GM21367 (cell line): ENCODE data around the gene PFDN1.

Source experiments
- ATAC-seq: cut with Tn5 transposase; IDR thresholded peaks from one replicate; pipeline ENCODE4 v1.9.1; 2021; ENCODE audit not compliant: unreplicated experiment

PFDN1 gene

DNA sequence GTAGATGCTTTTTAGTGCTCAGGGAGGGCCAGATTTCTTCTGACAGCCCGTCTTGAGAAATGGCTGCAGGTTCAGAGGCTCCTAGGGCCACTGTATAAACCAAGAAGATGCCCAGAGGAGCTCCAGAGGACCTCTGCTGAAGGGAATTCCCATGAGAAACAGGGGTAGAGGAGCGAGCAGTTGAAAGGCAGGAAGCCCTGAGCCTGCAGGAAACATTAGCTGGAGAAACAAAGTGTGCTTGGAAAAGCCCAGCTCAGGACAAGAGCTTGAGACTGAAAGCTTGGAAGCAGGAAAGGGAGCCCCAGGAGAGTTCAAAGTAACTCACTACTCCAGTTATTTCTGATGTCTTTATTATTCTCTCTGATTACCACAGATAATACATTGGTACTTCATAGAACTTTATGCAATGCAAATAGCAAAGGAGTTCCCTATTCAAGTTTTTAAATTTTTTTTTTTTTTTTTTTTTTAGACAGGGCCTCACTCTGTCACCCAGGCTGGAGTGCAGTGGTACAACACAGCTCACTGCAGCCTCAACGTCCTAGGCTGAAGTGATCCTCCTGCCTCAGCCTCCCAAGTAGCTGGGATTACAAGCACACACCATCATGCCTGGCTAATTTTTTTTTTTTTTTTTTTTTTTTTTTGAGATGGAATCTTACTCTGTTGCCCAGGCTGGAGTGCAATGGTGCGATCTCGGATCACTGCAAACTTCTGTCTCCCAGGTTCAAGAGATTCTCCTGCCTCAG lies 27.0 kb upstream of the PFDN1 start:
- no peak for ATAC-seq

GRCh38 chr5:140328036-140328764 lies 25.3 kb upstream of the PFDN1 start:
- ATAC-seq = no peak

DNA sequence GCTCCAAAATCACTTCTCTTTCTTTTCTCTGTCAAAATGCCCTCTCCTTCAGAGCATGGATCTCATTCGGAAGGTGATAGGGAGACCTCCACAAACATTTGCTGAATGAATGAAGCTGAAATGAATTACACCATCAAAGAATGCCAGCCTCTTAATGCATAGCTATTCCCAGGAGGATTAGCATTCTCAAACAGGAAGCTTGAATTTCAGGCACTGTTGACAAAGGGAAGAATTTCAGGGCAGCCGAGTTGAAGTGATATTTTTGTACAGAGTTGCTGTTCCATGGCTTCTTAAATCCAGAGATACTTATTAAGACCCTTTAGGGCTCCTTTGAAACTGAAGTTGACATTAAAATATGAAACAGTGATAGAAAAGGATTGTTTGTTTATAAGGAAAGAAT lies 24.7 kb upstream of the PFDN1 start:
- no peak for ATAC-seq

DNA sequence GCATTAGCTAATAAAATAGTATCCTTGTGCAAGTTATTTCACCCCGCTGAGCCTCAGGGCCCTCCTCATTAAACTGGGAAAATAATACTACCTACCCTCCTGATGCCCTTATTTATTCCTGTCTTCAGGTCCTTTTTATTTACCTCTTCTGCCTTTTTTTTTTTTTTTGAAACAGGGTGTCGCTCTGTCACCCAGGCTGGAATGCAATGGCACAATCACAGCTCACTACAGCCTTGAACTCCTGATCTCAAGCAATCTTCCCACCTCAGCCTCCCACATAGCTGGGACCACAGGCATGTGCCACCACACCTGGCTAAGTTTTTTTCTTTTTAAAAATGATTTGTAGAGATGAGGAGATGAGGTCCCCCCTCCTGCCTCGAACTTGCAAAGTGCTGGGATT lies 22.6 kb upstream of the PFDN1 start:
- no peak for ATAC-seq

- ATAC-seq = no peak
Measured at GRCh38 chr5:140324617-140325241, 21.8 kb upstream of the PFDN1 start.

DNA sequence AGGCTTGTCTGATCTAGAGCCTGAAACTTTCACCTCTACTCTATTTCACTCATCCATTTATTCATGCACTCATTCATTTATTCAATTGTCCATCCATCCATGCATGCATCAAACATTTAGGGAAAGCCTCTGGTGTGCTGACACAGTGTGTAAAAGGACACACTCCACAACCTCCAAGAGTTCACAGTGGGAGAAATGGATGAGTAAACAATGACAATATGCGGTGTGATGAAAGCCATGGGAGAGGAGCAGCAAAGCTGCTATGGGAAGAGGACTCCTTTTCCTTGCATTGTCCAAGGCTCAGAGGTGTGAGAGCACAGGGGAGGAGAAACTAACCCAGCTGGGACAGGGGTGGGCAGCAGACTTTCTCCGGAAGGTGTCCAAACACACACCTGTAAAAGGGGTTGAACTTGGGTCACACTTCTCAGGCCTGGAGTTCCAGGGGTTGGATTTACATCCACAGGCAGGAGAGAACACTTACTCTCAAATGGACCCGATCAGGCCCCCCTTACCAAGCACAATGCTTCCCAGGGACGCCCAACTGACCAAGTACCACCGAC lies 21.2 kb upstream of the PFDN1 start:
- no peak for ATAC-seq

DNA sequence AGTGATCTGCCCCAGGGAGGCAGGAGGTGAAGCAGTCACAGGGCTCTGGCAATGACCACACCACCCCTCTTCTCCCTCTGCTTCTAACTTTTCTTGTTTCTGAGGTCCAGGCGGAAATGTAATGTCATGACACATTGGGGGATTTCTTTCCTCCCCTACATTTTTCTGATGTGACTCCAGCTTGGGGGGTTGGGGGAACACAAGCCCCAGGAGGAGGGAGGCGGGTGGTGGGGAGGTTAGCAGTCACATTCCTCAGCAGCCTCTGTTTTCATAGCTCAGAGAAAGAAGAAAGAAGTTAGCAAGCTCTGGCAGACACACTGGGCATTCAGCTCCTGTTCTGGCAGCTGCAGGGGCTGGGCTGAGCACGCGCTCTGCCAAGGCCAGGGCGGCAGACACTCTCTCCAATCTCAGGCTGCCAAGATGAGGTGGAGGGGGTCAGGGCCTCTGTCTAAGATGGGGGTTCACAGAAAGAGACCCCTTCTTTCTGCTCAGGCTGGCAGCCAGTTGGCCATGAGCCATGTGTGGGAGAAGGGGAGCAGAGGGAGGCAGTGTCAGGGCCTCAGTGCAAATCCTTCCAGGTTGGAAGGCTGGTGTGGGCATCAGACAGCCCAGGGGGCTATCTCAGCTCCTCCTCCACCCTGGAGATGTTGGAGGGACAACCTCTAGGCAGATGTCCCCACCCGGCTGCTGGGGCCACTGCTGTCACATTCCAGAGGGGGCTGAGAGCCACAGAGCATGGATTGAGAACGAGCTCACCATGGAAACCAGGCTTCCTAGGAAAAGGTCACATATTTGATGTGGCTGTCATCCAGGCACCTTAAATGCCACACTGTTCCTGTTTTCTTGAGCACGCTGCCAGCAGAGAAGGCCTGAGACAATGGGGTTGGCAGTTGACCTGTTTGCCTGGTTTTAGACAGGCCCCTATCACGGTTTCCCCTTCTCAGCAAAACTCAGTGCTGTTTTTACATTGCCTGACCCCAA lies 20.1 kb upstream of the PFDN1 start:
- no peak for ATAC-seq

DNA sequence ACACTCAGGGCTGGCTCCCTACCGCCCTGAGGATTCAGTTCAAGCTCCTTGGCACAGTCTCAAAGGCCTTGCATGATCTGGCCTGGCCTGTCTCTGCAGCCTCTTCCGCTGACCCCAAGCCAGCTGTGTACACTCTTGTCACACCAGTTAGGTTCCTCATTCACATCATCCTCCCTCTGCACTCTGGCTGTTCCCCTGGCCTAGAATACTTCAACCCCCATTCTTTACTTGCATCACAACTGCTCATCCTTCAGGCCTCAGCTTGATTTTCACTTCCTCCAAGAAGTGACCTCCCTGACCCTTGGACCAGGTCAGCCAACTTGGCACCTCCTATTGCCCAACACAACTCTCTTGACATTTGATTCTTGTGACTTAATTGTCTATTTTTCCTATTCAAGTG lies 18.9 kb upstream of the PFDN1 start:
- no peak for ATAC-seq

- ATAC-seq = no peak
Measured at GRCh38 chr5:140319833-140320232, 16.9 kb upstream of the PFDN1 start.

DNA sequence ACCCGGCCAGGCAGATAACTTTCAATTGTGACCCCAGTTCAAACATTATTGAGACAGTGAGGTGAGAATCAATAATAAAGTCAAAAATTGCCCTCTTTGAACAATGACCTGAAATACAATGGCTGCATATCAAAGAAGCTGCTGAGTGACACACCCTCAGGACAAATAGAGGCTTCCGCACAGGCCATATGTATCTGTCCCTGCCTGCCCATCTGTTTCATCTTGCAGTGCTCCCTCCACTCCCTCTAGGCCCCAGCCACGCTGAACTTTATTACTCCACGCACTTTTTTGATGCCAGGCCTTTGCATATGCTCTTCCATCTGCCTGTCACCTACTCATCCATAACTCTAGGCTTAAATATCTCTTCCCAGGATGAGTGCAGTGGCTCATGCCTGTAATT lies 15.9 kb upstream of the PFDN1 start:
- no peak for ATAC-seq

DNA sequence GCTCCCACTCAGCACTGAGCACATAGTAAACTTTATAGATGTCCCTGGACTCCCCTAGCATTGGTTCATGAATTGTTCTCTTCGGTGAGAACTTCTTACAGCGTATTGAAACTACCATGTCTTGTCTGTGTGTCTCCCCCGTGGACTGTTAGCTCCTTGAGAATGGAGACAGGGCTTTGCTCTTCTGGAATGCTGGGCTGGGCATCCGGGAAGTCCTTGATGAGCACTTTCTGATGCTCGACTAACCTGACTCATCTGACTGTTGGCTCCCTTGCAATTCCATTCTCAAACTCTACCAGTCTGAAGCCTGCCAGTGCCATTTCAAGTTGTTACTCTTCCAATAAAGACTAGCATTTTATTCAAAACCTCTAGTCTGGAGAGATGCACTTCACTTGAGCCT lies 15.0 kb upstream of the PFDN1 start:
- ATAC-seq = no peak

GRCh38 chr5:140312791-140313189 lies 9.9 kb upstream of the PFDN1 start:
- ATAC-seq = no peak

GRCh38 chr5:140312067-140312790 lies 9.3 kb upstream of the PFDN1 start:
- no peak for ATAC-seq

DNA sequence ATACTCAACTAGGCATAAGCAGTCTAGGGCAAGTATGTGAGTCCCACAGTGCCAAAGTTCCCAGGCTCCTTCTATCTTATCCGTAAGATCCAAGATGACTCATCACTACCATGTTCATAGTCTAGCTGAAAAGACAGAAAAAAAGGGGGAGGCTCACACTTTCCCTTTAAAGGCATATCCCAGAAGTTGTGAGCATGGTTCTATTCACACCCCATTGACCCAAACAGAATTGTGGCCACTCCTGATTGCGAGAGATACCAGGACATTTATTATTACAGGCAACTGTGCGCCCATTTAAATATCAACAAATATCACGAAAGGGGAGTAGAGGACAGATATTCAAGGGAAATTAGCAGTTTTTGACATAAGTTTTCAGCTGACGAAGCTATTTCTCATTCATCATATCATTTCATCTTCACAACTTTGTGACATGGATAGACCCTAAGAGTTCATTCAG lies 8.1 kb upstream of the PFDN1 start:
- ATAC-seq = no peak

DNA sequence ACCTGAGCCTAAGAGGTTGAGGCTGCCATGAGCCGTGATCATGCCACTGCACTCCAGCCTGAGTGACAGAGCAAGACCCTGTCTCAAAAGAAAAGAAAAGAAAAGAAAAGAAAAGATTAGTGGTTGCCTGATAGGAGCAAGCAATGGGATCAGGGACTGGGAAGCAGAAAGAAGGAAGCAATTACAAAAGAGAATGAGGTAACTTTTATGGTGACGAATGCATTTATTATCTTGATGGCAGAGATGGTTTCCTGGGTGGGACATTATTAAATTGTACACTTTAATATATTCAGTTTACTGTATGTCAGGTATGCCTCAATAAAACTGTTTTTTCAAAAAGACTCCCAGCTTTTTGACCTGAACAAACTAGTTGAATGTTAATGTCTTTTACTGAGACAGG lies 7.5 kb upstream of the PFDN1 start:
- no peak for ATAC-seq

GRCh38 chr5:140309706-140310249 lies 6.9 kb upstream of the PFDN1 start:
- ATAC-seq = no peak

DNA sequence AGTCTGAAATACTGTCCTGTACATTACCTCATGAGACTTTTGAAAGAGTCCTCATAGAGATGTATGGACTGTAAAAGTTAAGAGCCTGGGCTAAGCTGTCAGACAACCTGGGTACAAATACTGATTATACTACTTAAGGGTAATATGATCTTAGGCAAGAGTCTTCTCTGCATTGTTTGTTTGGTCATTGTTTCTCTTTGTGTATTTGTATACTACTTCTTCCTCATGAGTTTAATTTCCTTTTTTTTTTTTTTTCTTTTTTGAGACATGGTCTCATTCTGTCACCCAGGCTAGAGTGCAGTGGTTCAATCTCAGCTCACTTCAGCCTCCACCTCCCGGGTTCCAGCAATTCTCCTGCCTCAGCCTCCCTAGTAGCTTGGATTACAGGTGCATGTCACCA lies 2.6 kb upstream of the PFDN1 start:
- no peak for ATAC-seq

DNA sequence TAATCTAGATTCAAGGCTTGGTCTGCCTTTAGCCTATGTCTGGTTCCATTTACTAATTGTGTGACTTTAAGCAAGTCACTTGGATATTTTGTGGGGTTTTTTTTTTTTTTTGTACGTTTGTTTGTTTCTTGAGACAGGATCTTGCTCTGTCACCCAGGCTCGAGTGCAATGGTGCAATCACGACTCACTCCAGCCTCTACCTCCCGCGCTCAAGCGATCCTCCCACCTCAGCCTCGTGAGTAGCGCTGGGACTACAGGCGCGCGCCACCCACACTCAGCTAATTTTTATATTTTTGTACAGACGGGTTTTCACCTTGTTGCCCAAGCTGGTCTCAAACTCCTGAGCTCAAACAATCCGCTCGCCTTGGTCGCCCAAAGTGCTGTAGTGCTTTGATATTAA lies 1.1 kb upstream of the PFDN1 start:
- no peak for ATAC-seq

GRCh38 chr5:140301136-140301535 lies 1.8 kb downstream of the PFDN1 start:
- no peak for ATAC-seq

- ATAC-seq = no peak
Measured at GRCh38 chr5:140299056-140299455, 3.8 kb downstream of the PFDN1 start.
